GM12878 (cell line): Measurements from ENCODE around the gene PTBP3. TPM values are rescaled to one million over a fixed set of nuclear protein-coding genes. Genes with fewer than 3 reads are reported as not detected.

Experiments used
- ATAC-seq: fragments of 200-7000 bp; cut with Tn5 transposase; 3 replicates; pipeline ENCODE4 v1.9.1; 2020; ENCODE audit warnings: mild to moderate bottlenecking, moderate library complexity
- BruUV-seq: library from RNA; stranded (reverse); fragments of 400-500 nt; replicated peaks from 2 replicates; lab custom pipeline; 2021; lab: Mats Ljungman, UMichigan
- CTCF ChIA-PET: fragments of 300-600 bp; sonication (Branson Sonifier 250); formaldehyde crosslinking; extraction: SDS; loops from one replicate; lab custom pipeline; 2021; ENCODE audit warnings: inconsistent platforms; lab: Yijun Ruan, JAX
- POLR2A ChIA-PET: fragments of 350-600 bp; formaldehyde crosslinking; extraction: SDS; loops from one replicate; lab custom pipeline; 2021; ENCODE audit warnings: inconsistent platforms; lab: Charles Lee
- RAD21 ChIA-PET: fragments of 300-600 bp; sonication (Branson Sonifier 250); formaldehyde crosslinking; loops from one replicate; lab custom pipeline; 2023; ENCODE audit warnings: antibody characterized with exemption; ENCODE audit not compliant: unreplicated experiment; lab: Charles Lee
- SMC1A ChIA-PET: fragments of 300-600 bp; sonication (Branson Sonifier 250); formaldehyde crosslinking; loops from one replicate; lab custom pipeline; 2023; ENCODE audit not compliant: unreplicated experiment, uncharacterized antibody; lab: Charles Lee
- DNase-seq: peaks from one replicate; pipeline ENCODE4 v3.0.0-alpha.2; 2011; ENCODE audit warnings: low read depth, low spot score
- FAIRE-seq: peaks from 3 replicates; lab custom pipeline; 2011; peaks lifted over from hg19 to GRCh38; lab: Jason Lieb, UNC
- H2AFZ ChIP-seq: 2 replicates; pipeline ENCODE4 v1.6.0; 2011; ENCODE audit warnings: low read depth, low read length, control low read depth; ENCODE audit not compliant: control insufficient read depth
- H3K27ac ChIP-seq: 2 replicates; pipeline ENCODE4 v1.5.1; 2011; ENCODE audit warnings: control low read depth; ENCODE audit not compliant: control insufficient read depth, insufficient read depth
- H3K27me3 ChIP-seq, 2 experiments: replicated peaks in 1 of 2; 2 replicates each; pipeline versions ENCODE4 v1.6.0 to v1.6.1; 2011; ENCODE audit warnings: low read length in 1 of 2; ENCODE audit not compliant: control insufficient read depth in 2 of 2, insufficient read depth in 2 of 2
- H3K36me3 ChIP-seq, 2 experiments: 2 replicates each; pipeline ENCODE4 v1.5.1; 2011; ENCODE audit warnings: low read length in 1 of 2; ENCODE audit not compliant: control insufficient read depth in 2 of 2, insufficient read depth in 2 of 2
- H3K4me1 ChIP-seq: 2 replicates; pipeline ENCODE4 v1.6.1; 2011; ENCODE audit warnings: mild to moderate bottlenecking, low read length, moderate library complexity, mixed read lengths; ENCODE audit not compliant: control insufficient read depth, insufficient read depth
- H3K4me2 ChIP-seq: 2 replicates; pipeline ENCODE4 v1.6.0; 2011; ENCODE audit warnings: control low read depth; ENCODE audit not compliant: control insufficient read depth, insufficient read depth
- H3K4me3 ChIP-seq: fragments of 200-600 bp; sonication (generic); 2 replicates; pipeline ENCODE4 v1.5.1; 2016
- H3K79me2 ChIP-seq: 2 replicates; pipeline ENCODE4 v1.6.0; 2011; ENCODE audit warnings: low read length; ENCODE audit not compliant: control insufficient read depth, insufficient read depth
- H3K9ac ChIP-seq: 2 replicates; pipeline ENCODE4 v1.8.0; 2011; ENCODE audit warnings: low read length, control low read depth, mixed read lengths; ENCODE audit not compliant: control insufficient read depth, insufficient read depth
- H3K9me3 ChIP-seq: replicated peaks from 3 replicates; pipeline ENCODE4 v1.5.1; 2011; ENCODE audit warnings: mild to moderate bottlenecking, low read length; ENCODE audit not compliant: control insufficient read depth, insufficient read depth
- H4K20me1 ChIP-seq: 2 replicates; pipeline ENCODE4 v1.6.0; 2011; ENCODE audit not compliant: control insufficient read depth, insufficient read depth
- RELA ChIP-seq: fragments of 450-650 bp; IDR thresholded peaks from 2 replicates; pipeline ENCODE4 v1.8.0; 2014; ENCODE audit warnings: borderline replicate concordance; ENCODE audit not compliant: partially characterized antibody
- WGBS: methylation state at CpG from one replicate; pipeline ENCODE4 v1.1.6; 2016; ENCODE audit warnings: low lambda C conversion rate; ENCODE audit not compliant: insufficient replicate concordance, insufficient coverage; ENCODE audit errors: missing lambda C conversion rate; 5-methylcytosine and 5-hydroxymethylcytosine counted together
- in situ Hi-C: fragments of 300-500 bp; cut with MboI; formaldehyde crosslinking; loops from 9 replicates; pipeline ENCODE4 v1.14.3; 2018; ENCODE audit warnings: mixed read lengths
- intact Hi-C: fragments of 100-400 bp; cut with micrococcal nuclease; formaldehyde crosslinking; loops from one replicate; pipeline ENCODE4 v1.14.2; 2022; ENCODE audit not compliant: unreplicated experiment
- polyA plus RNA-seq, 11 experiments: library from polyadenylated mRNA; depleted of rRNA in 4 of 11; unstranded in 6 of 11; stranded (reverse) in 5 of 11; fragments of >200 nt; fragmentation: Nextera tagmentation in 4 of 11; fragmentation: Illumina TruSeq in 1 of 11; extraction: Ambion mirVana in 4 of 11; extraction: Trizol in 1 of 11; gene quantifications; 1 replicate in 1 of 11; 2 replicates in 10 of 11; pipeline versions ENCODE4 v1.2.1 to v1.2.3, GENCODE V29; 2011 to 2016; ENCODE audit warnings: inconsistent platforms in 2 of 11, missing spikeins in 2 of 11, low read depth in 1 of 11
- total RNA-seq, 4 experiments: library from RNA; depleted of rRNA in 3 of 4; stranded (reverse); fragments of >200 nt in 3 of 4; fragmentation: Illumina TruSeq in 1 of 4; extraction: Trizol in 1 of 4; gene quantifications; 2 replicates each; pipeline versions ENCODE4 v1.2.1 to v1.2.3, GENCODE V29; 2013 to 2021
- TF ChIP-seq, protein P1 (sequence below): fragments of 150-350 bp; IDR thresholded peaks from 2 replicates; pipeline ENCODE4 v1.6.1; 2016; ENCODE audit warnings: low read depth, low read length
- TF ChIP-seq, protein P2 (sequence below): fragments of 450-650 bp; IDR thresholded peaks from 2 replicates; pipeline ENCODE4 v1.6.1; 2018; ENCODE audit warnings: borderline replicate concordance, mild to moderate bottlenecking; ENCODE audit not compliant: partially characterized antibody

Gene PTBP3
- total and polyA plus RNA-seq, 10 of the 15 experiments (the other 5 are each of a cell fraction or from before 2014, with no cell fraction given) = 12.5 to 104 (median 52.7) TPM

DNA sequence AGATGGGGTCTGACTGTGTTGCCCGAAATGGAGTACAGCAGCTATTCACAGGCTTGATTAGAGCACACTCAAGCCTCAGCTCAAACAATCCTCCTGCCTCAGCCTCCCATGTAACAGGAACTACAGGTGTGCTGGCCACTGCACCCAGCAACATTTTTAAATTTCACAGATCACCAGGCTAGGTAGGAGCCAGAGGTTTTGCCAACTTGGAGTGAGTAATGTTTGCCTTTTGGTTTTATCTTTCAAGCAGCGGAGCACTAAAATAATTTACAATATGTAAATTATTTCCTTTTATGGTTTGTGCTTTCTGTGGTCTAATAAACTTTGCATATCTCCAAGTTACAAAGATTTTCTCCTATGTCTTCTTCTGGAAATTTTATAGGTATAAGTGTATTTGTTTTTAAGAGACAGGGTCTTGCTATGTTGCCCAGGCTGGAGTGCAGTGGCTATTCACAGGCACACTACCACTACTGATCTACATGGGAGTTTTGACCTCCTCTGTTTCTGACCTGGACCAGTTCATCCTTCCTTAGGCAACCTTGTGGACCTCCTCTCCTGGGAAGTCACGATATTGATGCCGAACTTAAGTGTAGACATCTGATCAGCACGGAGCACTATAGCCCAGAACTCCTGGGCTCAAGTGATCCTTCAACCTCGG is 91.1 kb downstream of the PTBP3 start:
- H2AFZ ChIP-seq = no peak overlapping the region
- no TSS peak for BruUV-seq
- in situ Hi-C loops = no loop called here
- RAD21 ChIA-PET = no interaction called here
- TF ChIP-seq, protein P1, sequence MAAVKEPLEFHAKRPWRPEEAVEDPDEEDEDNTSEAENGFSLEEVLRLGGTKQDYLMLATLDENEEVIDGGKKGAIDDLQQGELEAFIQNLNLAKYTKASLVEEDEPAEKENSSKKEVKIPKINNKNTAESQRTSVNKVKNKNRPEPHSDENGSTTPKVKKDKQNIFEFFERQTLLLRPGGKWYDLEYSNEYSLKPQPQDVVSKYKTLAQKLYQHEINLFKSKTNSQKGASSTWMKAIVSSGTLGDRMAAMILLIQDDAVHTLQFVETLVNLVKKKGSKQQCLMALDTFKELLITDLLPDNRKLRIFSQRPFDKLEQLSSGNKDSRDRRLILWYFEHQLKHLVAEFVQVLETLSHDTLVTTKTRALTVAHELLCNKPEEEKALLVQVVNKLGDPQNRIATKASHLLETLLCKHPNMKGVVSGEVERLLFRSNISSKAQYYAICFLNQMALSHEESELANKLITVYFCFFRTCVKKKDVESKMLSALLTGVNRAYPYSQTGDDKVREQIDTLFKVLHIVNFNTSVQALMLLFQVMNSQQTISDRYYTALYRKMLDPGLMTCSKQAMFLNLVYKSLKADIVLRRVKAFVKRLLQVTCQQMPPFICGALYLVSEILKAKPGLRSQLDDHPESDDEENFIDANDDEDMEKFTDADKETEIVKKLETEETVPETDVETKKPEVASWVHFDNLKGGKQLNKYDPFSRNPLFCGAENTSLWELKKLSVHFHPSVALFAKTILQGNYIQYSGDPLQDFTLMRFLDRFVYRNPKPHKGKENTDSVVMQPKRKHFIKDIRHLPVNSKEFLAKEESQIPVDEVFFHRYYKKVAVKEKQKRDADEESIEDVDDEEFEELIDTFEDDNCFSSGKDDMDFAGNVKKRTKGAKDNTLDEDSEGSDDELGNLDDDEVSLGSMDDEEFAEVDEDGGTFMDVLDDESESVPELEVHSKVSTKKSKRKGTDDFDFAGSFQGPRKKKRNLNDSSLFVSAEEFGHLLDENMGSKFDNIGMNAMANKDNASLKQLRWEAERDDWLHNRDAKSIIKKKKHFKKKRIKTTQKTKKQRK = no peak
- no peak for TF ChIP-seq RELA
- TF ChIP-seq, protein P2, sequence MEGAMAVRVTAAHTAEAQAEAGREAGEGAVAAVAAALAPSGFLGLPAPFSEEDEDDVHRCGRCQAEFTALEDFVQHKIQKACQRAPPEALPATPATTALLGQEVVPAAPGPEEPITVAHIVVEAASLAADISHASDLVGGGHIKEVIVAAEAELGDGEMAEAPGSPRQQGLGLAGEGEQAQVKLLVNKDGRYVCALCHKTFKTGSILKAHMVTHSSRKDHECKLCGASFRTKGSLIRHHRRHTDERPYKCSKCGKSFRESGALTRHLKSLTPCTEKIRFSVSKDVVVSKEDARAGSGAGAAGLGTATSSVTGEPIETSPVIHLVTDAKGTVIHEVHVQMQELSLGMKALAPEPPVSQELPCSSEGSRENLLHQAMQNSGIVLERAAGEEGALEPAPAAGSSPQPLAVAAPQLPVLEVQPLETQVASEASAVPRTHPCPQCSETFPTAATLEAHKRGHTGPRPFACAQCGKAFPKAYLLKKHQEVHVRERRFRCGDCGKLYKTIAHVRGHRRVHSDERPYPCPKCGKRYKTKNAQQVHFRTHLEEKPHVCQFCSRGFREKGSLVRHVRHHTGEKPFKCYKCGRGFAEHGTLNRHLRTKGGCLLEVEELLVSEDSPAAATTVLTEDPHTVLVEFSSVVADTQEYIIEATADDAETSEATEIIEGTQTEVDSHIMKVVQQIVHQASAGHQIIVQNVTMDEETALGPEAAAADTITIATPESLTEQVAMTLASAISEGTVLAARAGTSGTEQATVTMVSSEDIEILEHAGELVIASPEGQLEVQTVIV = no peak
- SMC1A ChIA-PET = interaction anchor here (0.7 kb wide), 1 partner anchor 12 kb away, joined by 3 read pairs; no protein-coding TSS in a partner anchor
- H3K27ac ChIP-seq = no peak overlapping the region
- FAIRE-seq = no peak
- no peaks in the 10 kb centered on the region for H4K20me1 ChIP-seq
- 98% methylated on average over 6 of the region's 6 CpGs for WGBS
- no peaks in the 10 kb centered on the region for H3K4me1 ChIP-seq
- no peaks in the 10 kb centered on the region; the same call in 1 of the 3 replicates for H3K9me3 ChIP-seq
- POLR2A ChIA-PET = no interaction called here
- CTCF ChIA-PET = no interaction called here
- H3K9ac ChIP-seq = no peak overlapping the region
- no peaks in the 10 kb centered on the region; a peak in 1 of 4 replicates for H3K36me3 ChIP-seq
- DNase-seq = no peak
- no peak for ATAC-seq
- intact Hi-C loops = no loop called here
- H3K27me3 ChIP-seq = no peaks in the 10 kb centered on the region
- no peak overlapping the region for H3K4me3 ChIP-seq
- H3K4me2 ChIP-seq = no peak overlapping the region
- H3K79me2 ChIP-seq = no peaks in the 10 kb centered on the region
